ENCODE measurements around the gene DHX15. TPM values are rescaled to one million over a fixed set of nuclear protein-coding genes. Genes with fewer than 3 reads are reported as not detected.

DHX15 gene
- total and polyA plus RNA-seq, 11 donors = 24.0 to 67.8 (median 55.3) TPM

DNA sequence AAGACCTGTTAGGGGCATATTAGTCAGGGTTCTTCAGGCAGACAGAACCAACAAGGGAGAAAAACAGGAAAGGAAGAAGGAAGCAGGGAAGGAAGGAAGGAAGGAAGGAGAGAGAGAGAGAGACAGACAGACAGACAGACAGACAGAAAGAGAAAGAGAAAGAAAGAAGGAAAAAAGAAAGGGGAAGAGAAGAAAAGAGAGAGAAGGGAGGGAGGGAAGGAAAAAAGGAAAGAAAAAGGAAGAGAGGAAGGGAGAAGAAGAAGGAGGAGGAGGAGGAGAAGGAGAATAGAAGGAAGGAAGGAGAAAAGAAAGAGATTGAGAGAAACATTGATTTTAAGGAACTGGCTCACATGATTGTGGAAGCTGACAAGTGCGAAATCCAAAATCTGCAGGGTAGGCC, 89.0 kb downstream of the DHX15 start:
- Histone ChIP-seq H3K27ac (no peak overlapping the region), H3K9me3 (no peaks in the 10 kb centered on the region), H3K4me3 (no peak overlapping the region), H3K4me1 (no peaks in the 10 kb centered on the region), H3K27me3 (no peaks in the 10 kb centered on the region), H3K36me3 (no peaks in the 10 kb centered on the region)
- WGBS, 4 donors = 96 to 100% (median 97%) methylated on average over 1 of the region's 1 CpG
- TF ChIP-seq, protein P1, sequence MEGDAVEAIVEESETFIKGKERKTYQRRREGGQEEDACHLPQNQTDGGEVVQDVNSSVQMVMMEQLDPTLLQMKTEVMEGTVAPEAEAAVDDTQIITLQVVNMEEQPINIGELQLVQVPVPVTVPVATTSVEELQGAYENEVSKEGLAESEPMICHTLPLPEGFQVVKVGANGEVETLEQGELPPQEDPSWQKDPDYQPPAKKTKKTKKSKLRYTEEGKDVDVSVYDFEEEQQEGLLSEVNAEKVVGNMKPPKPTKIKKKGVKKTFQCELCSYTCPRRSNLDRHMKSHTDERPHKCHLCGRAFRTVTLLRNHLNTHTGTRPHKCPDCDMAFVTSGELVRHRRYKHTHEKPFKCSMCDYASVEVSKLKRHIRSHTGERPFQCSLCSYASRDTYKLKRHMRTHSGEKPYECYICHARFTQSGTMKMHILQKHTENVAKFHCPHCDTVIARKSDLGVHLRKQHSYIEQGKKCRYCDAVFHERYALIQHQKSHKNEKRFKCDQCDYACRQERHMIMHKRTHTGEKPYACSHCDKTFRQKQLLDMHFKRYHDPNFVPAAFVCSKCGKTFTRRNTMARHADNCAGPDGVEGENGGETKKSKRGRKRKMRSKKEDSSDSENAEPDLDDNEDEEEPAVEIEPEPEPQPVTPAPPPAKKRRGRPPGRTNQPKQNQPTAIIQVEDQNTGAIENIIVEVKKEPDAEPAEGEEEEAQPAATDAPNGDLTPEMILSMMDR (IDR thresholded peaks at IDR 0.05) = no peak
- TF ChIP-seq POLR2A (IDR thresholded peaks at IDR 0.05) = no peak
- ATAC-seq (no peak), DNase-seq (no peak)
- intact Hi-C loops (cut with DNase I) = loop anchor here in 1 of 10 donors (10.0 kb wide), 1 partner anchor 479 kb away; no protein-coding TSS in a partner anchor

DNA sequence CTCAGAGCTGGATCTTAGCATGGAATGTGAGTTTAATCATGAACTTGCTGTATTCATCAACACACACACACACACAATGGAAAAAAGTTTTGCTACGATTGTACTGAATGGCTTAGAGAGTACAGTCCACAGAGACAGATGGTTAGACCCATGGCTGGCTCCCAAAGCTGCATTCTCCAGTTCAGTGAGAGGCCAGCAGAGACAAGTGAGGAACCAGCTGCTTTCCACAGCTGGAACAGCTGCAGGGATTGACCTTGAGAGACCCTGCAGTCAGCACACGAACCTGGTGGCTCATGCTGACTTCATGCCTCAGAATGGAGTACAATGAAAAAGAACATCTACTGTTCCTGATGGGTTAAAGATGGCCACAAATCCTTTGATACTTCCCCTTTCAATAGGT, 94.5 kb downstream of the DHX15 start:
- peak in 4 of 5 donors; percentile 66 to 81 (median 78) for DNase-seq
- Histone ChIP-seq H3K36me3 (no peaks in the 10 kb centered on the region), H3K27ac (peak overlapping the region in 2 of 12 donors; percentile 24 to 27), H3K4me3 (no peak overlapping the region), H3K4me1 (peaks cover 0 to 9% (median 0%) of the 10 kb centered on the region in 12 donors), H3K9me3 (no peaks in the 10 kb centered on the region), H3K27me3 (no peaks in the 10 kb centered on the region)
- ATAC-seq = peak; percentile 74 to 93 (median 82)
- WGBS, 4 donors = 40 to 67% (median 55%) methylated on average over 2 of the region's 2 CpGs
- no peak for TF ChIP-seq POLR2A (IDR thresholded peaks at IDR 0.05)
- TF ChIP-seq, protein P1 (IDR thresholded peaks at IDR 0.05) = no peak
- intact Hi-C loops (cut with DNase I) = loop anchor here (2.0 to 10.0 kb wide), 11 partner anchors 195 to 885 kb away; partner anchors contain the start of genes CCDC149 (in 2 of the 10) and ANAPC4 (in 1 of the 10)

DNA sequence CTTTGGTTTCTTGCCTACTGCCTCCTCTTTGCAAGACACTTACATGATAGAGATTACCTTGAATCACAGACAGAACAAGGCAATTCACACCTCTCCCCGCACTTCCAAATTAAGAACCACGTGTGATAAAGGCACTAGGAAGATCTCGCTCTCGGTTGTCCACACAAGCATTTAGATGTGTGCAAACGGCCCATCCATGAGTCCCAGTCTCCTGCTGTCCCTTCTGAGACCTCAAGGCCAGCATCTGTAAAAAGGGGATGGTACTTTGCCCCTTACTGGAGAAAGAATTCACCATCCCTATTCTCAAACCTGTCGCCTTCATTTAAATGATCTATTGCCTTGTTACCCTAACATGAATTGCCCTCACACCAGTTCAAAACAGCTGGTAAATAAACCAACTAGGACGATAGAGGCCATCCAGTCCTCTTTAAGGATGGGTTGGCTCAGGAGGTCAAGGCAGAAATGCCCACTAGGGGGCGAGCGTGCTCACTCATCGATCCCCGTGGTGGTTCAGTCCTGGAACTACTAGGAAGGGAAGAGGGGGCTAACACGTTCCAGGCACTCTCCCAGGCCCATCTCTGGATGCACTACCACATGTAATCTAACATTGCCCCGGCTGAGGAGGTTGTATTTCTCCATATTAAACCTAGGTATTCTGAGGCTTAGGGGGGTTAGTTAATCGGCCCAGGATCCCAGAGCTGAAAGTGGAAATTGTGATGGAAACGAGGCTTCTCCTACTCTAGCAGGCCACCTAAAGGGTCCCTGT, 95.8 kb downstream of the DHX15 start:
- ATAC-seq (peak; percentile 56 to 85 (median 80)), DNase-seq (peak; percentile 57 to 84 (median 66))
- no peak for TF ChIP-seq POLR2A (IDR thresholded peaks at IDR 0.05)
- TF ChIP-seq, protein P1 (IDR thresholded peaks at IDR 0.05) = peak; percentile 64 to 88 (median 80)
- intact Hi-C loops (cut with DNase I) = loop anchor here (2.0 to 10.0 kb wide), 11 partner anchors 196 to 886 kb away; partner anchors contain the start of genes CCDC149 (in 2 of the 10) and ANAPC4 (in 1 of the 10)
- 32 to 36% (median 35%) methylated on average over 15 of the region's 15 CpGs for WGBS, 4 donors
- Histone ChIP-seq H3K27ac (peak overlapping the region in 1 of 12 donors; percentile 27), H3K36me3 (no peaks in the 10 kb centered on the region), H3K9me3 (no peaks in the 10 kb centered on the region), H3K27me3 (no peaks in the 10 kb centered on the region), H3K4me3 (no peak overlapping the region), H3K4me1 (peaks cover 0 to 9% (median 0%) of the 10 kb centered on the region in 12 donors)

DNA sequence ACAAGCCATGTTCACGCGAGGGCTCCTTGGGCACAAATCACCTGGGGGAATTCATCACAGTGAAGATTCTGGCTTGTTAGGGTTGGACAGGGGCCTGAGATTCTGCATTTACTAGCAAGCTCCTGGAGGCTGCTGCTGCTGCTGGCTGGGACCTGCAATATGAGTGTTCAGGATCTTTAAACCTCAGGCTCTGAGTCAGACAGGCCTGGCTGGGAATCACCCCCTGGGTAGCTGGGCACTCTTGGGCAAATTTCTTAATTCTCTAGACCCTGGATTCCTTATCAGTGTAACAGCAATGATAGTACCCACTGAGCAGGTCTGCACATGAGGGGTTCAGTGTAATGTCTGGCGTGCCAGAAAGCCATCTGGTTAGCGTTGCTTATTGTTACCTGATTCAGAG, 101.5 kb downstream of the DHX15 start:
- H3K4me1 ChIP-seq = peaks cover 0 to 6% (median 0%) of the 10 kb centered on the region in 12 donors
- WGBS, 4 donors = 86 to 93% (median 90%) methylated on average over 4 of the region's 4 CpGs
- H3K27me3 ChIP-seq = no peaks in the 10 kb centered on the region
- no peaks in the 10 kb centered on the region for H3K36me3 ChIP-seq
- TF ChIP-seq, protein P1 (IDR thresholded peaks at IDR 0.05) = no peak
- no peak for TF ChIP-seq POLR2A (IDR thresholded peaks at IDR 0.05)
- H3K4me3 ChIP-seq = no peak overlapping the region
- no peaks in the 10 kb centered on the region for H3K9me3 ChIP-seq
- ATAC-seq (no peak), DNase-seq (no peak)
- intact Hi-C loops (cut with DNase I) = loop anchor here in 9 of 10 donors (10.0 kb wide), 6 partner anchors 202 to 892 kb away; partner anchors contain the start of genes ANAPC4 (in 1 of the 9) and CCDC149 (in 1 of the 9)
- H3K27ac ChIP-seq = no peak overlapping the region
